GM18909 (cell line): ENCODE data around the gene SLC39A10.

Experiments
- ATAC-seq: cut with Tn5 transposase; IDR thresholded peaks from one replicate; pipeline ENCODE4 v1.9.1; 2021; ENCODE audit warnings: mild to moderate bottlenecking; ENCODE audit not compliant: unreplicated experiment, poor library complexity

SLC39A10 gene

GRCh38 chr2:195711478-195711877 lies 54.5 kb downstream of the SLC39A10 start:
- peak; percentile 85 for ATAC-seq

DNA sequence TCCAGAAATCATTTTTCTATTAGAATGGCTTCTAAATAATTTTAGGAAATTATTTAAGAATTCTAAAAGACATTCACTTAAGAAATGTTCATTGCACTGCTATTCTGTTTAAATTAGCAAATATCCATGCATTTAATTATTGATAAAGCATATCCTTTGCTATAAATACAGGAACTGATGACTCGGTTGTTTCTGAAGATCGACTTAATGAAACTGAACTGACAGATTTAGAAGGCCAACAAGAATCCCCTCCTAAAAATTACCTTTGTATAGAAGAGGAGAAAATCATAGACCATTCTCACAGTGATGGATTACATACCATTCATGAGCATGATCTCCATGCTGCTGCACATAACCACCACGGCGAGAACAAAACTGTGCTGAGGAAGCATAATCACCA lies 59.4 kb downstream of the SLC39A10 start:
- ATAC-seq: no peak

DNA sequence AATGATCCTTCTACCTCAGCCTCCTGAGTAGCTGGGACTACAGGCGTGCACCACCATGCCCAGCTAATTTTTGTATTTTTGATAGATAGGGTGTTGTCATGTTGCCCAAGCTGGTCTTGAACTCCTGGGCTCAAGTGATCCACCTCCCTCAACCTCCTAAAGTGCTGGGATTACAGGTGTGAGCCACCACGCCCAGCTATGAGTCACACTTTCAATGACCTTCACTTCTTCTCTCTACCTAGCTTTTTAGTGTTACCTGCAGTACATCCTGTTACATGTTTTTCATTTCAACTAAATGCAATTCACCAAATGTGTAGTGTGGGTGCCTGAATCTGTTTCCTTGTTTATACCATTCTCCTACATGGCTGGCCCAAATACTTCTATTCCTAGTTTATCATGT lies 64.0 kb downstream of the SLC39A10 start:
- no peak for ATAC-seq

GRCh38 chr2:195722075-195722474 lies 65.0 kb downstream of the SLC39A10 start:
- no peak for ATAC-seq

- no peak for ATAC-seq
Measured at GRCh38 chr2:195727106-195727505, 70.1 kb downstream of the SLC39A10 start.

DNA sequence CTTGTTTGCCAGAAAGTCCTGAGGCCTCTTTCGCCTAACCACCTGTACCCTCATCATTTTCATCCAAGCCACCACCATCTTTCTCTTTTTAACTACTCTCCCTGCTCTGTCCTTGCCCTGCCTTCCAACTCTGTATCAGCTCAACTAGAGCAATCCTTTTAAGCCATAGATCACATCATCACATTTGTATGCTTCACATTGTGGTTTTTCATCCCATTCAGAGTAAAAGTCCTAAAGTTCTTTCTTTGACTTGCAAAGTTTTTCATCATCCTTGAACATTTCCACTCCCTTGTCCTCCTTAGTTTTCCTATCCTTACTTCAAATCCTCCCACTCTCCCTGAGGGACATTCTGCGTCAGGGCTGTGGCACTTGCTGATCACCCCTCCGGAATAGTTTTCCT lies 73.9 kb downstream of the SLC39A10 start:
- ATAC-seq: no peak

GRCh38 chr2:195732574-195732973 lies 75.5 kb downstream of the SLC39A10 start:
- no peak for ATAC-seq

- ATAC-seq: no peak
Measured at GRCh38 chr2:195733831-195734230, 76.8 kb downstream of the SLC39A10 start.

DNA sequence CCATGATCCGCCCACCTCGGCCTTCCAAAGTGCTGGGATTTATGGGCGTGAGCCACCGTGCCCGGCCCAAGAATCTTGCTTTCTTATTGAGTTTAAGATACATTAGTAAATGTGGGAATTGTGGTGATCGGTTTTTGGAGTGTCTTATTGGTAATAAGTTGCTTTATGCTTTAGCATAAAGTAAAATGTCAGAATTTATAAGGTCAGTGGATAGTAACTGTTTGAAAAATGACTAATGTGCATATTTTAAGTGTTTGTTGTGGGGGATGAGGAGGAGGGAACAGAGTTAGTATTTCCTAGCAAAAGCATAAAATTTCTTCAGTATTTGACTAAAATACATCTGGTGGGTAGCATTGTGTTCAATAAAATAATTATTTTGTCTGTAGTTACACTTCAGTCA lies 77.4 kb downstream of the SLC39A10 start:
- ATAC-seq: no peak

GRCh38 chr2:195734931-195735330 lies 77.9 kb downstream of the SLC39A10 start:
- ATAC-seq: no peak

GRCh38 chr2:195735347-195735746 lies 78.3 kb downstream of the SLC39A10 start:
- no peak for ATAC-seq

- no peak for ATAC-seq
Measured at GRCh38 chr2:195737511-195738325, 80.7 kb downstream of the SLC39A10 start.

DNA sequence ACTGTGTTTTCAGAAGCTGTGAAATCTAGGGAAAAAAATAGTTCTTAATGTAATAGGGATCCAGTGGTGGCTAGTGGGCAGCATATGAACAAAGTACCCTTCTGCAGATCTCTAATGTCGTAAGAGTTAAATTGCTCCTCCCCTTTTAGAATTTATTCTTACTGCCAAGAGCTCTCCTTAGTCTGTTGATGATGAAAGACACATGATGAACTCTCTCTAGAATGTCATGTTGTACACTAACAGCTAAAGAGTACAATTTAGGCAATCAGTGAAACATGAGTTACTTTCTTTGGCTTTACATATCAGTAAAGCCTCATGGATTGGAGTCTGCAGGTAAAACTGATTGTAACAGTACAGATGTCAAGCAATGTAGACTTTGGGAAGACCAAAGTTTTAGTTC lies 84.2 kb downstream of the SLC39A10 start:
- no peak for ATAC-seq

GRCh38 chr2:195756218-195756942 lies 99.4 kb downstream of the SLC39A10 start:
- ATAC-seq: no peak

DNA sequence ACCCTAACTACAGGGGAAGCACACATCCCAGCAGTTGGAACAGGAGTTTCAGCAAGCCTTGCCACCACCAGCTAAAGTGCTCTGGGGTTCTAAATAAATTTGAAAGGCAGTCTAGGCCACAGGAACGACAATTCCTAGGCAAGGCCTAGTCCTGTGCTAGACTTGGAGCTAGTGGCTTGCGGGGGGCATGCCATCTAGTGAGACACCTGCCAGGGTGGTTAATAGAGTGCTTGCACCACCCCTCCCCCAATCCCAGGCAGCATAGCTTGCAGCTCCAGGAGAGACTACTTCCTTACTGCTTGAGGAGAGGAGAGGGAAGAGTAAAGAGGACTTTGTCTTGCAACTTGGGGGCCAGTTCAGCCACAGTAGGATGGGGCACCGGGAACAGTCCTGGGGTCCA lies 101.8 kb downstream of the SLC39A10 start:
- ATAC-seq: no peak

DNA sequence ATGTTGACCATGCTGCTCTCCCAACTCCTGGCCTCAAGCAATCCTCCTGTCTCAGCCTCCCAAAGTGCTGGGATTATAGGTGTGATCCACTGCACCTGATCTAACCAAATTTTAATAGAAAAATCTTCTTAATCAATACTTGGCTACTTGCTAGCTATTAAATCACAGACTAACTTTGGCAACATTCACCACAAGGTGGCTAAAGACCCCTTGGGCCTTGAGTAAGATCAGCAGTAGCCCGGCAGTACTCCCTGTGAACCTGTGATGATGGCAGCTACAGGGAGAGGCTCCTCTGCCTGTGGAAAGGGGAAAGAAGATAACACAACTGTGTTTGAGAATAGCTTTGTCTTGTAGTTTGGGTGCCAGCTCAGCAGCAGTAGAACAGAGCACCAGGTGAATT lies 102.9 kb downstream of the SLC39A10 start:
- no peak for ATAC-seq

- no peak for ATAC-seq
Measured at GRCh38 chr2:195763866-195764265, 106.8 kb downstream of the SLC39A10 start.

DNA sequence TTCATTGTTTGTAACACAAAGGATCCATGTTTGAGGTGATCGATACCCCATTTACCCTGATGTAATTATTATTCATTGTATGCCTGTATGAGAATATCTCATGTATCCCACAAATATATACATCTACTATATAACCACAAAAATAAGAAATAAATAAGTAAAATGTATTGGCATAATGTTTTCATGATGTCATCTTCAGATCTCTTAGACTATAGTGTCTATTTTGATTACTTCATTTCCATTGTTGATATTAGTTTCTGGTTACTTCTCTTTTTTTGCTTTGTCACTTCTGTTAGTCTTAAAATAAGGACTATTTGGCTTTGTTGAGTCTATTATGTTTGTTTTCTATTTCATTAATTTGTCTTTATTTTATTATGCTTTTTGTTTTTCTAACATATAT lies 109.7 kb downstream of the SLC39A10 start:
- no peak for ATAC-seq

- no peak for ATAC-seq
Measured at GRCh38 chr2:195768431-195768830, 111.4 kb downstream of the SLC39A10 start.

DNA sequence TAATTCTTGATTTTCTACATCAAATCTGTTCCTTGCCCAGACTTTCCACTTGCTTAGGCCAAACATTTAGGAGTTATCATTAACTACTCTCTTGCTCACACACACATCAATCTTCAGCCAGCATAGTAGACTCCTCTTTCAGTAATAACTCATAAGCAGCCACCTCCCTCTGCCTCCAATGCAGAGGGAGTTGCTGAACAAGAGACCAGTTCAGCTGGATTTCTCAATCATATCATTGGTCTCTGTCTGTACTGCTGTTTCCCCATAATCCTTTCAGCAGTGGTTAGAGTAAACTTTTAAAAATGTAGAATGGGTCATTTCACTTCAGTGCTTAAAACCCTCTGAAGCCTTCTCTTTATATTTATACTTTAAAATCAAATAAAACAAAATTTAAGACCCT lies 112.9 kb downstream of the SLC39A10 start:
- ATAC-seq: no peak

- no peak for ATAC-seq
Measured at GRCh38 chr2:195779491-195779890, 122.5 kb downstream of the SLC39A10 start.

DNA sequence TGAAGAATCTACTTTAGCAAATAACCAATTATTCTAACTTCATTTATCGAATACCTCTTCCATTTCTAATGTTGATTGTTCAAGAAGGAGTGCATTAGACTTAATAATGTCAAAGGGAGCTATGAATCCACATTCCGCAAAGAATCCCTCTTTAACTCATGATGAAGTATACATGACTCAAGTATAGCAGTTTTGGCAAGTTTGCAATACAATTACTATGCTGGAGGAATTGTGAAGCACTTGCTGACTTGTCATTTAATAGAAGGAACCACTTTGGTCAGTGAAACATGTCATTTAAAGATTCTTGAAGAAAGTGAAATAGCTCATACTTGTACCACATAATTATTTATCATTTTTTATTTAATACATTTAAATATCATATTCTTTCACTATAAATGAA lies 125.1 kb downstream of the SLC39A10 start:
- ATAC-seq: no peak
